Measurements from ENCODE around the gene RAD51B. TPM values are rescaled to one million over a fixed set of nuclear protein-coding genes. Genes with fewer than 3 reads are reported as not detected.
"Not testable (repeated sequence)": the region's sequence is repeated elsewhere in the genome, so short reads cannot be mapped to it uniquely, and the experiment has no call there.

Gene RAD51B
- total RNA-seq, 1 donor from 2014 or later = 14.7 TPM

DNA sequence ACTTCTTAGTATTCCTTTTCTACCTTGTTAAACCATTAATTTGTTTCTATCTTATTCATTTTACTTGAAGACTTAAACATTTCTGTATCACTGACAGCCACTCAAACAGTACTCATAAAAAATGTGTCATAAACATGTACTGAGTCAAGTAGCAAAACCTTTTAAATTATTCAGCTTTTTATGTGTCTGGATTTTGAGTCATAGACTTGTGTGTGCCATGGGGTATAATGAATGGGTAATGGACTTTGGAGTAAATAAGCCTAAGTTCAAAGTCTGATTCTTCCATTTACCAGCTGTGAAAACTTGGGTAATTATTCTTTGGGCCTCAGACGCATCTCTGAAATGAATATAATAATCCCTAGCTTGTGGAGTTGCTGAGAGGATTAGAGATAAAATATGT, 199.0 kb downstream of the RAD51B start:
- DNase-seq (ENCODE audit: low spot score) = no peak

DNA sequence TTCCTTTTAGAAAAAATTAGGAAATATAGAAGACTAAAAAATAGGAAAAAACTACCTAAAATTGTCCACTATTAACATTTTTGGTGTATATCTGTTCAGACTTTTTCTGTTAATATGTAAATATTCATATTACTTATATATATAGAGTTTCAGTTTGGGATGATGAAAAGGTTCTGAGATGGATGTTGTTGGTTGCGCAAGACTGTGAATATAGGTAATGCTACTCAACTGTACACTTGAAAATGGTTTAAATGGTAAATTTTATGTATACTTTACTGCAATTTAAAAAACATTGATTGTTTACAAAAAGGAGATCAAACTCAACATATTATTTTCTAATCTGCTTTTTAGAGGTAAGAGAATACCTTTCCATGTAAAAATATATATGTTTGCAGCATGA, 200.9 kb downstream of the RAD51B start:
- no peak for DNase-seq (ENCODE audit: low spot score)

GRCh38 chr14:68020999-68021663, 201.6 kb downstream of the RAD51B start:
- DNase-seq (ENCODE audit: low spot score) = no peak

DNA sequence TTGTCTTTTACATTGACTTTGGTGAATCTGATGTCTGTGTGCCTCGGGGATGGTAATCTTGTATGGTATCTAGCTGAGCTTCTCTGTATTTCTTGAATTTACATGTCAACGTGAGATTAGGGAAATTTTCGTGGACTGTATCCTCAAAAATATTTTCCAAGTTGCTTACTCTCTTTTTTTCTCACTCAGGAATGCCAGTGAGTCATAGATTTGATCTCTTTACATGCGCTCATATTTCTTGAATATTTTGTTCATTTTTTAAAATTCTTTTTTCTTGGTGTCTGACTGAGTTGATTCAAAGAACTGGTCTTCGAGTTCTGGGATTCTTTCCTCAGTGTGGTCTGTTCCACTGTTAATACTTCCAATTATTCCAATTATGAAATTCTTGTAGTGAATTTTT, 207.7 kb downstream of the RAD51B start:
- no peak for DNase-seq (ENCODE audit: low spot score)

DNA sequence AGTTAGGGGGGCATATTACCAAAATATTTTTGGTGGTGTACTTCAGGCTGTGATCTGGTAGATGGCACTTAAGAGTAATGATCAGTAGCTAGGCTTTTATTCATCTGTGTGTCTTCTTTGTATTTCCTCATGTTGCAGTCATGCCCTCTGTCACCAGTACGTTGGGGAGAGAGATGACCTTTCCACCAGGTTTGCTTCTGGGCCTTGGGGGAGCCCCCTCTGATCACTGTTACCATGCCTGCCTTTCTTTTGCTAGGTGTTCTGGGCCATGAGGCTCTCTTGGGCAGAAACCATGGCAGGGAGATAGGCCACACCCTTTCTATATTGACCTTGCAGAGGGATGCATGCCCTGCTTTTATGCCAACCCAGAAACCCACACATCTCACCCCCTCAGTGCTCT, 208.5 kb downstream of the RAD51B start:
- no peak for DNase-seq (ENCODE audit: low spot score)

DNA sequence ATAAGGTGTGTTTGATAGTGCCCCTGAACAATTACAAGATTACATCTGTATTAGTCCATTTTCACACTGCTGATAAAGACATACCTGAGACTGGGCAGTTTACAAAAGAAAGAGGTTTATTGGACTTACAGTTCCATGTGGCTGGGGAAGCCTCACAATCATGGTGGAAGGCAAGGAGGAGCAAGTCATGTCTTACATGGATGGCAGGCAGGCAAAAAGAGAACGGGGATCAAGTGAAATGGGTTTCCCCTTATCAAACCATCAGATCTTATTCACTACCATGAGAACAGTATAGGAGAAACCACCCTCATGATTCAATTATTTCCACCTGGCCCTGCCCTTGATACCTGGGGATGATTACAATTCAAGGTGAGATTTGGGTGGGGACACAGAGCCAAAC, 211.4 kb downstream of the RAD51B start:
- not testable (repeated sequence) for DNase-seq (ENCODE audit: low spot score)

DNA sequence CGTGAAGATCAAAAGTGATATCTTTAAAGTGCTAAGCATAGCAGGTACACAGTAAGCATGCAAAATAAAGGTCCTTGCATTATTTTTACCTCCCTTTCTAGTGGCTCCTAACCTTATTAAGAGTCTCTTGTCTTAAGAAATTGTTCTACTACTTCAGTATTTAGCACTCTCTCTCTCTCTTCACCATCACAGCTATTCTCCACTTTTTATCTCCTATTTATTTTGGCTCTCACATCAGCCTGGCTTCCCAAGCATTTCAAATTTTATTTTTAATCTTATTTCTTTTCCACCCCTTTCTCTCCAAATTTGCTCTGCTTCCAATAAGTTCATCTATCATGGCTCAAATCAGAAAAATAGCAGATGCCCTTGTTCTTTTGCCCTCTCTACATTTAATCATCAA, 212.6 kb downstream of the RAD51B start:
- DNase-seq (ENCODE audit: low spot score) = no peak

DNA sequence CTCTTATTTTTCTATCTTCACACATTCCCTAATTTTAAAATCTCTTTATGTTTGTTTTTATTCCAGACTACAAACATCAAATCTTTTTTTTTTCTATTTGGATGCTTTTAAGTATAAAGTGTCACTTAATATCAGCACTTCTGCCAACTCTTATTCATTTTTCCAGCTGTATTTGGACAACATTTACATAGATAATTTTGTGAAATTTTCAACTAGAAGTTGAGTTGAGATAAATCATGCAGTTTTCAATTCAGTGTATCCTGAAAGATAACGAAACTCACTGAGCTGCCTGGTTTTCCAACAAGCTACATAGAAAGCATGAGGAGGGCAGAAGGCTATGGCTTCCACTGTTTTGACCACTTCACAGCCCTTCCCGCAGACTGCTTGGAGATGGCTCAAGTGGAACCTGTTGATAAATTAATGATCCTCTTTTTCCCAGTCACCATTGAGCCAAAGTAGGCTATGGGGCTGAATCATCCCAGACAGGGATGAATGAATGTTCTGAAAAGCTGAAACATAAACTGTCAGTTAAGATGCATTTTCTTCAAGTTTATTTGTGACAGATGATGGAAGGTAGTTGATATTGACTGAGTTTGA, 213.9 kb downstream of the RAD51B start:
- DNase-seq (ENCODE audit: low spot score) = no peak

DNA sequence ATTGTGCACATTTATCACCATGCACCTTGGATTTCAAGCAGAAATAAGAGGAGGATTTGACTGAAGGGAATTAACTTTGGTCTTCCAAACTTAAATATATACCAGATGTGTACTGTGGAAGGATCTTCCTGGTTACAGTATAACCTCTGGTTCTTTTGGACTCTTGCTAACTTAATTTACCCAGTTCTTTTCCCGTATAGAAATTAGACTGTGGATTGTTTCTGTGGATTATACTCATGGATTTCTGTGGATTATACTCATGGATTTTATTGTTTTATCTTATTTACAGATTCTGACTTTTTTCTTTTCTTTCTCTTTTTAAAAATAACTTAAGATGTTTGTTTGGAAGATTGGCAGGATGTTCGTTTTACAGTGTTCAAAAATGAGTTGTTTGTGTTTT, 215.3 kb downstream of the RAD51B start:
- DNase-seq (ENCODE audit: low spot score) = no peak

DNA sequence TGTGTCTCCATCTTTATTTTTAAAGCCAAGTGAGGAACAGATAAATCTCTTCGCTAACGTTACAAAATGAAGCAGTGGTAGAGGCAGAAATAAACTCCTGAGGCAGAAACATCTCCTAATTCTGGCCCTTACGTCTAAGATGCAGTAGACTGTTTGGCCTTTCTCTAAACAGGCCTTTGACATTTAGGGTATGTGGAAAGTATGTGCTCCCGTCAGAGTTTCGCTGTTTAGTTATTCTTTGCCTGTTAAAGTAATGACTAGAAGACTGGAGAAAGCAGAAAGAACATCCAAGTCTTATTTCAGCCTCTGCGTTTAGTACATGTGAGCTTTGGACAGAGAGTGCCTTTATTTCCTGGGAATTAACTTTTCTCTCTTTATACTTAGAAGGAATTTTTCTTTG, 216.6 kb downstream of the RAD51B start:
- no peak for DNase-seq (ENCODE audit: low spot score)

GRCh38 chr14:68039593-68039992, 220.0 kb downstream of the RAD51B start:
- no peak for DNase-seq (ENCODE audit: low spot score)

GRCh38 chr14:68040633-68041369, 221.2 kb downstream of the RAD51B start:
- DNase-seq (ENCODE audit: low spot score) = no peak

DNA sequence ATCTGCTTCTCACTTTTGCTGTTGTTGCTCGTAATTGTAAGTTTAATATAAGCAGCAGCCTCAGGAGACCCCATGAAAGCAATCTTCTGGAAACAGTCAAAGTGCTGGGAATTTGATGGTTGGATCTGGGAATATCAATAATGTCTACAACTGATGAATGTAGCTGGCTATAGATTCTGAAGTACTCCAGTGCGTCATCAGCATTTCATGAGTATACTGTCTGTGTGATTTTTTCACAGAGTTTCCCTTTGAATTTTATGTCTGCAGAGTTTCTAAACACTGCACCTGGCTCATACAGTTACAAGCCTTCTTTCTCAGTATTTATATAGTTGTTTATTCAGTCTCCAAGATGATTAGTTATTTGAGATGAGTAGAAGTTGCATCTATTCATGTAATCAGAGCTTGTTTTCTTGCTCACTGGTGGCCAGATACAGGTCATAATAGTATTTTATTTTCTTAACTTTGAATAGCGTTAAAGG, 222.3 kb downstream of the RAD51B start:
- no peak for DNase-seq (ENCODE audit: low spot score)

GRCh38 chr14:68042586-68043210, 223.1 kb downstream of the RAD51B start:
- DNase-seq (ENCODE audit: low spot score) = no peak

DNA sequence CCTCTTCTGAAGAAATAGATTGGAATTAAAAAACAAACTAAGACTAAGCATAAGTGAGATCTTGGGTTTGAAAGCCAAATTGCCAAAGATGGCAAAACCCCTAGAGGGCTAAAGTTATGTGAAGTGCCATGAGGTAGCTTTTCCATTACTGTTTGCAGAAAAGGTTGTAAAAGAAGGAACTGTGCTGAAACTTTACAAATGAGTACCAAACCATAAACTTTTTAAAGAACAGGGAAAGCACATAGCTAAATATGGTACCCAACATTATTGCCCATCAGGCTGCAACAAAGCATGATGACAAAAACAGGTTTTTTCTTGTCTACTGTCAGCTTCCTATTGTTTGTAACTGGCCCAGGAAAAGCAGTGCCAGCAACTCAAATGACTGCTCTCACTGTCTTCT, 224.2 kb downstream of the RAD51B start:
- no peak for DNase-seq (ENCODE audit: low spot score)

DNA sequence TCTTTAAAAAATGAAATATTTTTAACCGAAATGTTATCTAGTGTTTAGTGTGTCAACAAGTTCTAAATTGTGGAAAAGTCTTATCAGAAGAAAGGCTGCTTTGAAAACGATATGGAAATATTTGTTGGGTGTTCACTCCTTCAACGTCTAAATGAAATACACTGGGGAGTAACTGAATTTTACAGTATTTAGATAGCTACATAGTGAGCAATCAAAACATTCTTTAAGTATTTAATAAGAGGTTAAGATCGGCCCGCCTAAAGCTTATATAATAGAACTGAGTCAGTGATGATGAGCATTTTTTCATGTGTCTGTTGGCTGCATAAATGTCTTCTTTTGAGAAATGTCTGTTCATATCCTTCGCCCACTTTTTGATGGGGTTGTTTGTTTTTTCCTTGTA, 228.3 kb downstream of the RAD51B start:
- no peak for DNase-seq (ENCODE audit: low spot score)

DNA sequence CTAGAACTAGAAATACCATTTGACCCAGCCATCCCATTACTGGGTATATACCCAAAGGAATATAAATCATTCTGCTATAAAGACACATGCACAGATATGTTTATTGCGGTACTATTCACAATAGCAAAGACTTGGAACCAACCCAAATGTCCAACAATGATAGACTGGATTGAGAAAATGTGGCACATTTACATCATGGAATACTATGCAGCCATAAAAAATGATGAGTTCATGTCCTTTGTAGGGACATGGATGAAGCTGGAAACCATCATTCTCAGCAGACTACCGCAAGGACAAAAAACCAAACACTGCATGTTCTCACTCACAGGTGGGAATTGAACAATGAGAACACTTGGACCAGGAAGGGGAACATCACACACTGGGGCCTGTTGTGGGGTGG, 229.2 kb downstream of the RAD51B start:
- not testable (repeated sequence) for DNase-seq (ENCODE audit: low spot score)

- DNase-seq (ENCODE audit: low spot score) = no peak
Observed at GRCh38 chr14:68050177-68050576, 230.6 kb downstream of the RAD51B start.

DNA sequence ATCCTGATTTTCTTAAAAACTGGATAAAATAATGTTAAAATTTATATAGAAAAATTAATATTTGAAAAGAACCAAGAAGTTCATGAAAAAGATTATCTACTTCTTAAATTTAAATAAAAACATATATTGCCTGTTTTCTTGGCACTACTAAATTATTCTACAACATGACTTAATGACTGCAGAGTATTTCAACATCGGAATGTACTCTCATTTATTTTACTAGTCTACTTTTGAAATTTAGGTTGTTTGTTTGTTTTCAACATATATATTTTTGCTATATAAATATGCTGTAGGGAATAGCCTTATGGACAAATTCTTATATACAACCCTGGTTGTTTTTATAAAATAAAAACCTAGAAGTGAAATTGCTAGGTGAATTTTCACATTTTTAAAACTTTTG, 231.6 kb downstream of the RAD51B start:
- DNase-seq (ENCODE audit: low spot score) = no peak

DNA sequence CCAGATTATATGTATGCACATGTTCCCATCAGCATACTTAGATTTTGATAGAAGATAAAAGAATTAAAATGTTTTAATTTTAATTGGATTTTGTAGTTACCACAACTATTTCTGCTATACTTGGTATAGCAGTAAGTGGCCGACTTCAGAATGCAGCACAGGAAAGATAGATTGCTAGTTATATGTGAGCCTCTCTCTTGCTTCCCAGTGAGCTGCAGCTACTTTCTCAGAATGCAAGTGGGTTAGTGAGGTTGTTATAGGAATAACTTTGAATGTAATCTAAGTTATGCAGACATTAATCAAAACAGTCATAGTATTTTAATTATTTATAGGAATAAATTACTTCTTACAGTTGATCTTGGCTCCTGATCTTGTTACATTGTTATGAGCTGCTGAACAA, 240.6 kb downstream of the RAD51B start:
- no peak for DNase-seq (ENCODE audit: low spot score)

- DNase-seq (ENCODE audit: low spot score) = no peak
Observed at GRCh38 chr14:68062651-68063050, 243.1 kb downstream of the RAD51B start.

GRCh38 chr14:68065322-68065721, 245.7 kb downstream of the RAD51B start:
- no peak for DNase-seq (ENCODE audit: low spot score)

Data from mesenteric fat pad (tissue), 1 donor.